Erythroblast (primary cell): Measurements from ENCODE around the gene TRIO.

Source experiments
- GATA1 ChIP-seq: IDR thresholded peaks from 2 replicates; pipeline ENCODE4 v1.6.1; 2011; ENCODE audit warnings: low read depth, mild to moderate bottlenecking, control low read depth, low read length, moderate library complexity
- POLR2A ChIP-seq: IDR thresholded peaks from 2 replicates; pipeline ENCODE4 v1.6.1; 2011; ENCODE audit warnings: mild to moderate bottlenecking, low read length

DNA sequence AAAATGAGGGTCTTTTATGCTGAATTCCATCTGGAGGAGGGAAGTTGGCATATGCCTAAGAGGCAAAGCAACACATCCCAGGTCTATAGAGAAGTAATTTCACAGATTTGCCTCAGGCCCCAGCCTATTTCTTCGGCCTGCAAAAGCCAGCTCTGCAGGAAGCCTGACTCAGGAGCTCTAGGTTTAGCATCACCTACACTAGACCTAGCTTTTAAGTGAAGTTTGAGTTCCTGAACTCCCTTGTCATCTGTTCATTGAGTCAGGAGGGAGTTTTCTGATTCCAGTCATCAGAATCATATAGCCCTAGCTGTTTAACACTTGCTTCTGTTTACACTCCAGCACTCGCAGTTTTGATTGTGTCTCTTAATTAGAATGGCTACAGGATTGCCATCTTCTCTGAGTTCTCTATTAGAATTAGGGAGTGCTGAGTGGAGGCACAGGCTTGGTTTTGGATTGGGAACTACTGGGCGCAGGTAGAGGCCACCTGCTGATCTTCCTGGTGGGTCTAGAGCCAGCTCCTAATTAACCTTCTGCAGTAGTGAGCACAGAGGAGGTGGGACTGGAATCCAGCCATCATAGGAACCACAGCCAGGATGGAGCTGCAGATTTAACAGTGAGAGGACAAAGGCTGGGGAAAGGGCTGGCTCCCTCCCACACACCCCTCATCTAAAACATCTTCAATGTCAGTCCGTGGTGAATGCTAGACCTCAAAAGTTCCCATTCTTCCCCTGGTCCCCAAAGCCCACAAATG is 179.5 kb downstream of the TRIO start:
- TF ChIP-seq POLR2A (no peak), GATA1 (no peak)
